ENCODE data around the gene ST7L.
"Not testable (repeated sequence)": the region's sequence is repeated elsewhere in the genome, so short reads cannot be mapped to it uniquely, and the experiment has no call there.

The ST7L gene

GRCh38 chr1:112501810-112502641 is 116.9 kb downstream of the ST7L start:
- DNase-seq (ENCODE audit: low read depth in 1 of 2, low spot score in 1 of 2), result peak; percentile 26 to 28

GRCh38 chr1:112496290-112496689 is 122.7 kb downstream of the ST7L start:
- DNase-seq (ENCODE audit: low read depth in 1 of 2, low spot score in 1 of 2), result no peak

- DNase-seq (ENCODE audit: low read depth in 1 of 2, low spot score in 1 of 2), result no peak
These were observed 125.6 kb downstream of the ST7L start for GRCh38 chr1:112493351-112493750.

GRCh38 chr1:112492076-112492475 is 126.9 kb downstream of the ST7L start:
- DNase-seq (ENCODE audit: low read depth in 1 of 2, low spot score in 1 of 2), result no peak

GRCh38 chr1:112488141-112488540 is 130.8 kb downstream of the ST7L start:
- DNase-seq (ENCODE audit: low read depth in 1 of 2, low spot score in 1 of 2), result no peak

- DNase-seq (ENCODE audit: low read depth in 1 of 2, low spot score in 1 of 2), result not testable (repeated sequence)
These were observed 131.3 kb downstream of the ST7L start for GRCh38 chr1:112487686-112488085.

GRCh38 chr1:112486063-112486462 is 132.9 kb downstream of the ST7L start:
- not testable (repeated sequence) for DNase-seq (ENCODE audit: low read depth in 1 of 2, low spot score in 1 of 2)

GRCh38 chr1:112478314-112478713 is 140.6 kb downstream of the ST7L start:
- no peak for DNase-seq (ENCODE audit: low read depth in 1 of 2, low spot score in 1 of 2)

- no peak for DNase-seq (ENCODE audit: low read depth in 1 of 2, low spot score in 1 of 2)
These were observed 141.4 kb downstream of the ST7L start for GRCh38 chr1:112477550-112477949.
